ENCODE results near the gene CA12.

CA12 gene

DNA sequence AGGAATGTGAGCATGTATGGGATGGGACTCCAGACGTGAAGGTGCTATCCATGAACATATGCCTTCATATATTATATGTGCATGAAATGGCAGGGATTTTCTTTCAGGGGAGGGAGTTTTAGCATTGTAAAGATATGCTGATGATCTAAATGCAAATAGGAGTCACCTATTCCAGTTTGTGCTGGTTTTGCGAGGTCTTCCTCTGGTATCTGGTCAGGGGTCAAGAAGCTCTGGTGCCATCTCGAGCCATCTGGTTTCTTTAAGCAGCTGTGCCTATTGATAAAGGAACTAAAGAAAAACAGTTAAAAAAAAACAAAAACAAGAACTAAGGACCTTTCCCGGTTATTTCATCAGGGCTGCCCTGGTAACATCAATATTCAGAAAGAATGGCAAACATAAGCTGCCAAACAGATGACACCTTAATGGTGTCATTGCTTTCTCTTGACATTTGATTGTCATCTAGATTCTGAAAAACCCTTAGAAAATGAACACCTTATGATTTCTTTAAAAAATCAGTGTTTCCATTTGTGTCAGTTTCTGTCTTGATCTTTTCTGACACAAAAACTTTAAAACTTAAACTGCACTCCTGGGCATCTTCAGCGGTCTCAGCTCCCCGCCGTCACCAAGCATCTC, 81.6 kb downstream of the CA12 start:
- DNase-seq = no peak

GRCh38 chr15:63296195-63296594, 85.5 kb downstream of the CA12 start:
- DNase-seq = peak; percentile 13

DNA sequence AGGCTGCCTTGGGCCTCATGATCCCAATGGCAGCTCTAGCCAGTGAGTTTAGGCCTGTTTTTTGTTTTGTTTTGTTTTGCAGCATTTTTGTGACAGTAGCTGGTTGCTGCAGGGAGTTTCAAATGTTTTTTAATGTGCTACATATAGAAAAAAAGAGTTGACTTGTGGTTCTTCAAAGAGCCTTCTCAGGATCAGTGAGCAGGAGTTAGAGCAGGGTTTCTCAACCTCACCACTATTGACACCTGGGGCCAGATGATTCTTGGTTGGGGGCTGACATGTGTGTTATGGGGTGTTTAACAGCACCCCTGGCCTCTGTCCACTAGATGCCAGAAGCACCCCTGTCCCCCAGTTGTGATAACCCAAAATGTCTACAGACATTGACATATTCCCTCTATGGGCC, 86.3 kb downstream of the CA12 start:
- no peak for DNase-seq

DNA sequence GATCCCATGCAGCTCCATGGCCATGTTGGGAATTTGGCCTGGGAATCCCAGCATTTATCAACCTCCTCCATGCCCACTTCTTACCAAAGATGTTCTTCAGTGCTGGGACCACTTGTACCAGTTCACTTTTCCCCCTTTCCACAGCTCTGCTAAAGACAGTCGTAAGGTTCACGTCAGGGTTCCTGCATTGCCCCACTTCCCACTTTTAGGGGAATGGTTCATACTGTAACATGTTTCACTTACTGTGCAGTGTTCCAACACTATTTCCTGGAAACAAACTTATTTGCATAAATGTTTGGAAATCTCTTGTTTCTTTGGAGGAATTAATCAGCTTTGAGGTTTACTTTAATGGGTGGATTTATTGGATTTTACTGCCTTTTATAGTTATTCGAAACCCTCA, 87.3 kb downstream of the CA12 start:
- DNase-seq = no peak

DNA sequence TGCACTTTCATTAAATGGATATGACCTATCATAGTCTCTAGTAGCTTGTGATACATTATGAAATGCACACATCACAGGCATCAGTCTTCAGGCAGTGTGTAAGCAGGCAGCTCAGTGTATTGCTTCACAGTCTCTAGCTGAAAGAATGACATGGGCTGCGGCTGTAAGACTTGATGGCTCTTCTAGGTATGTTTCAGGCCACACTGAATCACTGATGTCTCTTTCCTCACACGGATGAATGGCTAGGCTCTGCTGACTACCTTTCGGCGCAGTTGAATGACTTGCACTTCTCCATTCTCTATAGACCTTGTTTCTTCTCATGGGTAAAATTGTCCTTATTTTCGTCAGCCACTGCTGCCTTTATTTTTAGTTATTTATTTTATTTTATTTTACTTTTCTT, 88.9 kb downstream of the CA12 start:
- DNase-seq = no peak

- DNase-seq = no peak
Measured at GRCh38 chr15:63292241-63292640, 89.4 kb downstream of the CA12 start.

DNA sequence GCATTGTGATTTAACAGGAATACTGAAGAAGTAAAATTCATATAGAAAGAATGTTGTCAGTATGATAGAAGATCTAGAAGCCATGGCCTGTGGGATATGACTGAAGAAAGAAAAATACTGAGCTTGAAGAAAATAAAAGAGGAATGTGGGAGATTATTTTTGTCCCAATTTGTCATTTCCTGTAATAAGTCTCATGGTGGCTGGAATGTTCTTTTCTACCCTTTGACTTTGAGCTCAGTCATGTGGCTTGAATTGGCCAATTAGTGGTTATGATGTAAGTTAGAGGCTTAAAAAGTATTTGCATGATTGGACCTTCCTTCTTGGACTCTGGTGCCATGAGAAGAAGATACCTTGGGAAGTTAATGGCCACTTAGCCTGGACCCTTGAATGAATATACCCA, 90.1 kb downstream of the CA12 start:
- DNase-seq = no peak

DNA sequence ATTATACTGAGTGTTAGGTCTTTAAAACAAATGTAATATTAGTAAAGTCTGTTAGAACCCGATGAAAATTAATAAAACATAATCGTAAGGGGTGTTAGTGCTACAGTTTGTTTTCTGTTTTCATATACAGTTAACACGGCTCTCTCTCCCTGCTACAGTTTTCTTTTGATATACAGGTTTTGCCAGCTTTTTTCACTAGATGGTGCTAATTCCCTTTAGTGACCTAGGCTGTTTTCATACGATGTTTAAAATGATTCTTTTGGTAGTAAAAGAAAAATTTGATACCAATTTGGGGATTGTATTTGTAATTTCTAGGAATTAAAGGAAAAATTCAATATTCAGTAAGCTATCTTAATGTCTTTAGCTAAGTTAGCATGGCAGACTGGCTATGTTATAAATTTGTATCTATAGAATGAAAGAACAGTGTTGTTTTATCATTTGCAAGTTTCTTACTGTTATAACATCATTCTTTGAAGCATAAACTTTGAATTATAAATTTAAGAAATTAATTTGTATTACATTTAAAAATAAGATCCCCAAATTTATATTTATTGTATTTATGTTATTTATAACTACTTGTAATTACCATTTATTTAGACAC, 92.8 kb downstream of the CA12 start:
- peak; percentile 39 for DNase-seq

GRCh38 chr15:63288342-63288741, 93.3 kb downstream of the CA12 start:
- no peak for DNase-seq

DNA sequence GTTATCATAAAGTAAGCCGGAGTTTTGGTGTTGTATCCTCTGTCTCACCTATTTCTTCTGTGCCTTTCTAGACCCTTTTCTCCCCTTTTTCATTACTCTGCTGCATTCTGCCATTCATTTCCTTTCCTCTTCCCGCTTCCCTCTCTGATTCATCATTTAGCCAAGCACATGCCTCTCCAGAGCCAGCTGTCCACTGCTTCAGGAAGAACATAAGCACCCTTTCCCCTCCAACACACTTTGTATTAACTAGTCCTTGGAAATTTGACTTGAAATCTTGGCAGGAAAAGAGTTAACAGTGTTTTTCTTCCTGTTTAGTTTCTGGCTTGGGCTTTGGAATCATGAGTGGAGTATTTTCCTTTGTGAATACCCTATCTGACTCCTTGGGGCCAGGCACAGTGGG, 94.5 kb downstream of the CA12 start:
- no peak for DNase-seq

- DNase-seq = no peak
Measured at GRCh38 chr15:63284335-63284734, 97.3 kb downstream of the CA12 start.

DNA sequence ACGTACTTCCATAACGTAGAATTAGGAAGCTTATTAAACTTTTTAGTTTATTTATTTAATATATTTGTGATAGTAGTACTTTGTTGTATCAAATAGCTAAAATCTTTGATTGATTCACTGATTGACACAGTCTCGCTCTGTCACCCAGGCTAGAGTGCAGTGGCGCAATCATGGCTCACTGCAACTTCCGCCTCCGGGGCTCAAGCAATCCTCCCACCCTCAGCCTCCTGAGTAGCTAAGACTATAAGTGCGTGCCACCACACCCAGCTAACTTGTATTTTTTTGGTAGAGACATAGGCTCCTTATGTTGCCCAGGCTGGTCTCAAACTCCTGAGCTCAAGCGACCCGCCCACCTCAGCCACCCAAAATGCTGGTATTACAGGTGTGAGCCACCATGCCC, 98.5 kb downstream of the CA12 start:
- DNase-seq = no peak

- peak; percentile 32 for DNase-seq
Measured at GRCh38 chr15:63277893-63278456, 103.7 kb downstream of the CA12 start.

DNA sequence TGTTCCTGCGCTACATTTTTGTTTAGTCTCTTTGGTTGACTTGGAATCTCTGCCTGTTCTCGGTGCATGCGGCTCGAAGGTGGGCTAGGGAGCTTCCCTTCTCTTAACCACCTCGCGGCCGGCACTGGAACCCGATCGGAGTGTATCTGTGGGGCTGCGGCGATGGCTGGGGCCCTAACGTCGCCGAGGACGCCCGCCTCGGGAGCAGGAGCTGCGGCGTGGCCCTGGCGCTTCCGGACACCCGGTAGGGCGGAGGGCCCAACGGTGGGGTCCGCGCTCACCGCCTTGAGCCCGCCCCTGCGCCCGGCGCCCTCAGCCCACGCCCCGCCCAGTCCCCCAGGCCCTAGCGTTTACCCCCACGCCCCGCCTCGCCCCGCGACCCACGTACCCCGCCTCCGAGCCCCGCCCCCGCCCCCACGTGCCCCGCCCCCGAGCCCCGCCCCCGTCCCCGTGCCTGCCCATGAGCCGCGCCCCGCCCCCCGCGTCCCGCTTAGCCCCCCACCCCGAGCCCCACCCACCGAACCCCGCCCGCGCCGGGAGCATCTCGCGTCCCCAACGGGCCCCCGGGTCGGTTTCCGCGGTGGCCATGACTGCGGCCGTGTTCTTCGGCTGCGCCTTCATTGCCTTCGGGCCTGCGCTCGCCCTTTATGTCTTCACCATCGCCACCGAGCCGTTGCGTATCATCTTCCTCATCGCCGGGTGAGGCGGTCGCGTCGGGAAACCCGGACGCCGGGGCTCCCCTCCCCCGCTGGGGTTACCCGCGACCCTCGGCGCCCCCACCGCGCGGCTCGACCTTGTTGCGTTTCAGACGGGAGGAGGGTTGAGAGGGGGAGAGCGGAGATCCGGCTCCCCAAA, 104.4 kb downstream of the CA12 start, which contains the start of gene APH1B:
Gene APH1B (plus strand): TSS at position 568 of the 855 bp plus-strand sequence. CDS start 19 bp downstream, at position 587.
- DNase-seq = peak; percentile 88

GRCh38 chr15:63276342-63277037, 105.2 kb downstream of the CA12 start:
- DNase-seq = no peak

- DNase-seq = no peak
Measured at GRCh38 chr15:63274427-63274826, 107.2 kb downstream of the CA12 start.

Measured in retina (tissue), 1 donor.